ENCODE results near the gene OSM.
A peak's percentile ranks its signal among the peaks of the same experiment; 100 is the strongest.

- TF ChIP-seq CTCF (IDR thresholded peaks at IDR 0.05), result no peak
- TF ChIP-seq POLR2A (IDR thresholded peaks at IDR 0.05), result peak; percentile 16 to 61
Measured at GRCh38 chr22:30291058-30291892, 24.6 kb upstream of the OSM start.
